Hematopoietic multipotent progenitor cell (in vitro differentiated cells): ENCODE measurements around the gene CENPA. TPM values are rescaled to one million over a fixed set of nuclear protein-coding genes. Genes with fewer than 3 reads are reported as not detected.
A peak's percentile ranks its signal among the peaks of the same experiment; 100 is the strongest.
"Not testable (repeated sequence)": the region's sequence is repeated elsewhere in the genome, so short reads cannot be mapped to it uniquely, and the experiment has no call there.

Experiments
- DNase-seq, 3 donors: peaks; one replicate each; pipeline ENCODE4 v3.0.0-alpha.2; 2011 to 2015; ENCODE audit warnings: low read depth in 2 of 3, low spot score in 2 of 3
- total RNA-seq: library from RNA; depleted of rRNA; stranded (reverse); fragments of >200 nt; gene quantifications from one replicate; pipeline ENCODE4 v1.2.3, GENCODE V29; 2012

CENPA gene
- total RNA-seq, 1 donor: 0.81 TPM

GRCh38 chr2:26784570-26785234 lies 1.2 kb upstream of the CENPA start:
- no peak for DNase-seq

DNA sequence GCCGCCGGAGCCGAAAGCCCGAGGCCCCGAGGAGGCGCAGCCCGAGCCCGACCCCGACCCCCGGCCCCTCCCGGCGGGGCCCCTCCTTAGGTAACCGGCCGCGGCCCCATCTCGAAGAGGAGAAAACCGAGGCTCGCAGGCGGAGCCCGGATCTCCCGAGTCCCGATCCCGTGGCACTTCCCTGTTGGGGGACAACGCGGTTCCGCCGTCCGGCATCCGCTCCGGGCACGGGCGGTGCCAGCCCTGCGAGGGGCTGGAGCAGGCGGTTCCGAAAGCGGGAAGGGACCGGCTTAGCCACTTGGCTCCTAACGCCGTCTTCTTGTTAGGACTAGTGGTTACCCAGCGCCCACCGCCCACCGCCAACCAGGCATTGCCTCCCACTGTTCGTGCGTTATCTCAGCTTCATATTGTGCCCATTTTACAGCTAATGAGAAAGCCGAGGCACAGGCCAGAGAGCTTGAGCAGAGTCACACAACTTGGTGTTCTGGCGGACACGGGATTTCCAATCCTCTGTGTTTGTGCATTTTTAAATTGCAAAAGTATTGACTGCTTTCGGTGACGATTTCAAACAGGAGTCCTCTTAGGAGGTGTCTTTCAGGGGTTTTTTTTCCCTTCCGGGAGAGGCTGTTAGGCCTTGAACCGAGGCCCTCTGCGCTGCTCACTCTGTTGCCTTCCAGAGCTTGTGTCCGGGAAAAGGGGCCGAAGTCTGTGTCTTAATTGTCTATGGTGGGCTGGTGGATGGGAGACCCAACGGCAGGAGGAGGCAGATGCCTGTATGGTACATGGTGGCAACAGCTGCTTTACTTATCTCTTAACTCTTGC lies 562 bp downstream of the CENPA start:
- no peak for DNase-seq

DNA sequence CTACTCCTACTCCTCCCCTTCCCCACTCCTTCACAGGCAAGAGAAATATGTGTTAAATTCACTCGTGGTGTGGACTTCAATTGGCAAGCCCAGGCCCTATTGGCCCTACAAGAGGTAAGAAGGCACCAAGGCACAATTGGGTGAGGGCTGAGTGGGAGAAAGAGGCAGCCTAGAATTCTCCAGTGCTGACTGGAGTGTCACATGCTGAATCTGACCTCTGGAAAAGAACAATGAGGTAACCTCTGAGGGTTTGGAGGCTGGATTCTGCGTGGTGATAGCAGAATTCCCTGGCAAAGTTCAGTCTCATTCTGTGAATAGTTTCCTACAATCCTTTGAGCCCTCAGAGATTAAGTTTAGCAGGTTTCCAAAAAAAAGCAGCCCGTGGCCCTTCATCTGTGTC lies 6.9 kb downstream of the CENPA start:
- no peak for DNase-seq

GRCh38 chr2:26793518-26793917 lies 7.7 kb downstream of the CENPA start:
- DNase-seq: no peak

DNA sequence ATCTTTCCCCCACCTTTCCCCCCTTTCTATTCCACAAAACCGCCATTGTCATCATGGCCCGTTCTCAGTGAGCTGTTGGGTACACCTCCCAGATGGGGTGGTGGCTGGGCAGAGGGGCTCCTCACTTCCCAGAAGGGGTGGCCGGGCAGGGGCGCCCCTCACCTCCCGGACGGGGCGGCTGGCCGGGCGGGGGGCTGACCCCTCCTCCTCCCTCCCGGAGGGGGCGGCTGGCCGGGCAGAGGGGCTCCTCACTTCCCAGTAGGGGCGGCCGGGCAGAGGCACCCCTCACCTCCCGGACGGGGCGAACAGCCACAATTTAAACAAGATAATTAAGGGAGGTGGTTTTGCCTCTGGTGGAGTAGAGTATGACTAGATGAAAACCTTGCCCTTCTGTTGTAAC lies 9.3 kb downstream of the CENPA start:
- not testable (repeated sequence) for DNase-seq

DNA sequence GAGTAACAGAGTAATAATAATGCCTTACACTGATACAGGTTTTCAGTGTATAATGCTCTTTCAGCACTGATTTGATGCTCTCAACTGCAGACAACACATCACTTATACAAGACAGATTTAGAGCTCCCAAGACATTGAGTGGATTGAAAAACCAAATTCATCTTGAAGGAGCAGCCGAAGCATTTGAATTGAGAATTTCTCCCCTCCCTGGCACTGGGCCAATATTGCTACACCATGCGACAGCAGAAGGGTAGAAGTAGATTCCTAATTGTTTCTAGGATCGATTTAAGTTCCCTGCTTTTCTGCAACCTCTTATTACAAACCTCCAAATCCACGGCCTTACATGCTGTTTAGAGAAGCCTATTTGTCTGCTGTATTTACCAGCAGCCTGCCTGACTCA lies 15.5 kb downstream of the CENPA start:
- DNase-seq: no peak

GRCh38 chr2:26801796-26802195 lies 15.9 kb downstream of the CENPA start:
- DNase-seq: no peak

GRCh38 chr2:26805241-26805676 lies 19.4 kb downstream of the CENPA start:
- no peak for DNase-seq

- DNase-seq: no peak
Measured at GRCh38 chr2:26807788-26808460, 22.1 kb downstream of the CENPA start.

GRCh38 chr2:26809211-26809610 lies 23.4 kb downstream of the CENPA start:
- no peak for DNase-seq

DNA sequence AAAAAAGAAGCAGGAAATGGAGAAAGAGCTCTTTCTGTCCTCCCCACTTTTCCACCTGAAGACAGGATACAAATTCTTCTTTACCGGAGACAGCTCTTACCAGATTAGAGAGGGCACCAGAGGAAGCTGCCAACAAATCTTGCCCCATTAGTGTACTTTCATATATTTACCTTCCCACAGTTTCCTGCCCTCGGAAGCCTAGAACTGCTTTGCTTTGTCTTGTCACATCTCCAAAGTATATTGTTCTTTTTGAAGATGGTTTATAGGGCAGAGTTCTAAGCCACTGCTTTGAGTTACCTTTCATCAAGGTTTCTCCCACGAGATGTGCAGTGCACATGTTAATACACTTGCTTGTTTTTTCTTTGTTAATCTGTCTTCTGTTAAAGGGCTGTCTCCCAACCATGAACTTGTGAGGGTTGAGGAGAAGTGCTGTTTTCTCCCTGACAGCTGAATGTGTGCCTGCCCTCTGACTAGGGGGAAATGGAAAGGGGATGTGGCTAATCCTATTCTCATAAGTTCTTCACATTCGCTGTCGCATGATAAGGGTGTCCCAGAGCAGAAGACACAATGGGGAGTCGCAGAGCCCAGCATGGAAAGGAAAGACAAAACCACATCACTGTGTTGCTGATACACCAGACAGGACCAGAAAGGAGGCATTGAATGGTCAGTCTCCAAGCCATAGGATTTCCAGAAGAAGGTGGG lies 24.2 kb downstream of the CENPA start:
- DNase-seq: peak in 2 of 3 donors; percentile 24 to 63

DNA sequence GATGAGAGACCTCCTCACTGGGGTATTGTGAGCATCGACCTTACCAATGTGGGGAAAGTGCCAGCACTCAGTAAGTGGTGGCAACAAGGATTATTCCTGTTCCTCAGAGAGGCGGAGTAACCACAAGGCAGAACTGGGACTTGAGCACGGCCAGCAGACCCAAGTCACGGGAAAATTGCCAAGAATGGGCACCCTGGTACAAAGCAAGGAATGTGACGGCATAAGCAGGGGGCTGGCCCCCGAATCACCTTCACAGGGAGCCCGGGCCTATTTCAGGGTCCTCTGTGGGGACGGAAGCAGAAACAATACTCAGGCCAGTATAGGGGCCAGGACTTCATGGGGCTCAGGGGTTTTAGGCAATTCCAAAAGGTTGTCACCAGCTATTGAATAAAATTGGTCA lies 25.4 kb downstream of the CENPA start:
- DNase-seq: no peak

DNA sequence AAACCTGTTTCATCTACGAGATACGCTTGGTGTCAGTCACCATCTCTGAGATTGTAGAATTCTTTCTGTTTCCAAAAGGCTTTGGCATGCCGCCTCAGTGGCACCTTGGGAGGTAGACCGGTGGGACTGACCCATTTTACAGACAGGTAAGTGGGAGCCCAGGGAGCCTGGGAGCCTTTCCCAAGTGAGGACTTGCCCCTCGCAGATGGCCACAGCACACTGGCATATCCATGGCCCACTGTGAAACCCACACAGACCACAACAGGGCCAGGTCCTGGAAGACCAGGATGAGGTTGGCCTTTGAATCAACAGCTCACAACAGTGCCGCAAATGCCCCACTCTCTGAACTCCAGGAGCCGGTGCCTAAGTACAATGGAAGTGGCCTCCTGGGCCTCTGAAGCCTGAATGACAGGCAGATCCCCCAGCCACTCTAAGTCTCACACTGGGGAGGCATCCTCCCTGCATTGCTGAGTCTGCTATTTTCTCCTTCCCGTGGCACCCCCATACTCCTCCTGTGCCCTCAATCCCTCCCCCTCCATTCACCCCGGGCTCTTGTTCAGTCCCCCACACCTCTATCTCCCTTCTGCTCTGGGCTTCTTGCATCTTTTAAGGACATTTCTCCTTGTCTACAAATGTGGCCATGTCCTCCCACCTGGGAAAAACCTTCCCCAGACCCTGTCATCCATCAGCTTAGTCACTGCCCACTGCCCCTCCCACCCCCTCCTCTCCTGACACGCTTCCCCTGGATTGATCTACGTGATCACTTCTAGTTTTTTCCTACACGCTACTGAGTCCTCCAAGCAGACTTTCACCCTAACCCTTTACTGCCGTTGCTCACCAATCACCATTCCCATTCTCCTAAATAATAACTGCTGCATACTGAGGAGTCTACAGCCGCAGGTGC lies 26.2 kb downstream of the CENPA start:
- no peak for DNase-seq

- no peak for DNase-seq
Measured at GRCh38 chr2:26812731-26813130, 26.9 kb downstream of the CENPA start.

DNA sequence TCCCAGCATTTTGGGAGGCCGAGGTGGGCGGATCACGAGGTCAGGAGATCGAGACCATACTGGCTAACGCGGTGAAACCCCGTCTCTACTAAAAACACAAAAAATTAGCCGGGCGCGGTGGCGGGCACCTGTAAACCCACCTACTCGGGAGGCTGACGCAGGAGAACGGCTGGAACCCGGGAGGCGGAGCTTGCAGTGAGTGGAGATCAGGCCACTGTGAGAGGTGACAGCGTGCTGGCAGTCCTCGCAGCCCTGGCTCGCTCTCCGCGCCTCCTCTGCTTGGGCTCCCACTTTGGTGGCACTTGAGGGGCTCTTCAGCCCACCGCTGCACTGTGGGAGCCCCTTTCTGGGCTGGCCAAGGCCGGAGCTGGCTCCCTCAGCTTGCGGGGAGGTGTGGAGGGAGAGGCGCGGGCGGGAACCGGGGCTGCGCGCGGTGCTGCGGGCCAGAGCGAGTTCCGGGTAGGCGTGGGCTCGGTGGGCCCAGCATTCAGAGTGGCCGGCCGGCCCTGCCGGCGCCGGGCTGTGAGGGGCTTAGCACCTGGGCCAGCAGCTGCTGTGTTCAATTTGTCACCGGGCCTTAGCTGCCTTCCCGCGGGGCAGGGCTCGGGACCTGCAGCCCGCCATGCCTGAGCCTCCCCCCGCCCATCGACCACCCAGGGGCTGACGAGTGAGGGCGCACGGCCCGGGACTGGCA lies 28.4 kb downstream of the CENPA start:
- not testable (repeated sequence) for DNase-seq

DNA sequence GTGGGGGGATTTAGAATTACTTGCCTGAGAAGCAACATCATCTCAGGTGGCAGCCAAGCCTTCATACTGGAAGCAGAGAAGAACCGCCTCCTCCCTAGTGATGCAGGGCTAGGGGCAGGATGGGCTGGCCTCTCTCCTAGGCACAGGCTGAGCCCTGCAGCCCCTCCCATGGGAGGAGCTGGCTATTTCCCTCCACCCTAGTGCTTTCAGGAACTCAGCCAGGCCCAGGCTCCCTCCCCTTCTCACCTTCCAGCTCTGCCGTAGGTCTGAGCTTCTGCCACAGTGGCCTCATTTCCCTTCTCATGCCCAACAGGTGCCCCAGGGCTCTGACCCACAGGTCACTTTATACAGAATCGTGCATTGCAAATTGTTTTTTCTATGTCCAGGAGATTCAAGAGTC lies 31.0 kb downstream of the CENPA start:
- DNase-seq: no peak

DNA sequence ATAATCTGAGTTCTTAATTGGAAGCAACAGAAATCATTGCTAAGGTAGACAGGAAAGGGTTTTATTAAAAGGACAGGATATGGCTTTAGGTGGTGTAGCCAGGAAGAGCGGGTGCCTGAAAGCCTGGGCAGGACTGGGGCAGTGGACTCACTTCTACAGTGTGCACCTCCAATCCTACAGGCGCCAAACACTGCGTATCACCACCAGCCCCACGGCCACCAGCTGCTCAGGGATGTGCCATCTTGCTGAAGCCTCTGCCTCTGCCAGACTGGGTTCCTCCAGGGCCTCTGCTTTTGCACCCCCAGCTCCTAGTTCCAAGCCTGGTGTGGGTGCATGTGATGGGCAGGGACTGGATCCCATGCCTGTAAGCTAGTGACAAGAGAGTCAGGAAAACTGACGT lies 32.4 kb downstream of the CENPA start:
- no peak for DNase-seq

DNA sequence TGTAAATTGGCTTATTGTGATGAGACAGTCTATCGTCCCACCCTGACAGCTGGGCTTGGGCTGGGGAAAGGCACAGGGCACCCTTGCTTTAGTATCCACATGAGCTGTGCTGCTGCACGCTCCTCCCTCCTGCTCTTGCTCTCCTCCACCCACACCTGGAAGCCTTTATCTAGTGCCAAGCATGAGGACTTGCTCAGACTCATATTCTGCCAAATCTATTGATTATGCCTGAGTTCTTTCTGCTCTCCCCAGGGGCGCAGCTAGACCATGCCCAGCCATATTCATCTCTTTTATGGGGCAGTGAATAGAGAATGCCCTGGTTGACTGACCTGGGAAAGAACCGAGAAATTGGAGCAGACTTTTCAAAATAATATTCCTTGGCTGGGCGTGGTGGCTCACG lies 33.1 kb downstream of the CENPA start:
- no peak for DNase-seq

- DNase-seq: no peak
Measured at GRCh38 chr2:26820932-26821331, 35.1 kb downstream of the CENPA start.
